CD4-positive, alpha-beta memory T cell (primary cell): ENCODE results near the gene ZSCAN22. TPM values are rescaled to one million over a fixed set of nuclear protein-coding genes. Genes with fewer than 3 reads are reported as not detected.

Experiments used
- CTCF ChIA-PET: fragments of 350-600 bp; sonication (Branson Sonifier 250); formaldehyde crosslinking; loops from one replicate; lab custom pipeline; 2021; ENCODE audit warnings: inconsistent platforms; ENCODE audit not compliant: partially characterized antibody; lab: Charles Lee
- POLR2A ChIA-PET: fragments of 350-600 bp; sonication (Branson Sonifier 250); formaldehyde crosslinking; loops from one replicate; lab custom pipeline; 2021; ENCODE audit not compliant: partially characterized antibody; lab: Charles Lee
- DNase-seq, 5 donors: peaks; one replicate each; pipeline versions ENCODE4 v3.0.0 to v3.0.0-alpha.2; 2020 to 2022; ENCODE audit warnings: mixed read lengths in 1 of 5
- H3K27ac ChIP-seq: one replicate; pipeline ENCODE4 v1.7.0; 2013; ENCODE audit warnings: low read depth, low read length
- H3K27me3 ChIP-seq: 2 replicates; pipeline ENCODE4 v1.7.0; 2013; ENCODE audit warnings: mild to moderate bottlenecking, low read length, moderate library complexity; ENCODE audit not compliant: insufficient read depth
- H3K36me3 ChIP-seq: 2 replicates; pipeline ENCODE4 v1.7.0; 2013; ENCODE audit warnings: mild to moderate bottlenecking, low read length, moderate library complexity; ENCODE audit not compliant: insufficient read depth
- H3K4me1 ChIP-seq: 2 replicates; pipeline ENCODE4 v1.7.0; 2013; ENCODE audit warnings: mild to moderate bottlenecking, low read length, moderate library complexity; ENCODE audit not compliant: insufficient read depth
- H3K4me3 ChIP-seq, 2 donors: one replicate each; pipeline ENCODE4 v1.7.0; 2013; ENCODE audit warnings: low read length in 2 of 2, mild to moderate bottlenecking in 1 of 2
- H3K9me3 ChIP-seq, 2 donors: one replicate each; pipeline ENCODE4 v1.7.0; 2013; ENCODE audit warnings: low read length in 2 of 2, control low read depth in 1 of 2; ENCODE audit not compliant: control insufficient read depth in 1 of 2
- H3K27ac Mint-ChIP-seq, 7 donors: one replicate each; pipeline ENCODE4 v1.8.0; 2020 to 2021; ENCODE audit warnings: mixed read lengths in 7 of 7, mild to moderate bottlenecking in 6 of 7, inconsistent platforms in 3 of 7, moderate library complexity in 3 of 7
- H3K27me3 Mint-ChIP-seq, 2 donors: one replicate each; pipeline ENCODE4 v1.8.0; 2020 to 2021; ENCODE audit warnings: mixed read lengths in 2 of 2
- H3K36me3 Mint-ChIP-seq, 2 donors: one replicate each; pipeline ENCODE4 v1.8.0; 2020 to 2021; ENCODE audit warnings: mixed read lengths in 2 of 2, inconsistent platforms in 1 of 2, mild to moderate bottlenecking in 1 of 2
- H3K4me1 Mint-ChIP-seq, 4 donors: one replicate each; pipeline ENCODE4 v1.8.0; 2020 to 2021; ENCODE audit warnings: mixed read lengths in 4 of 4, mild to moderate bottlenecking in 1 of 4
- H3K4me3 Mint-ChIP-seq, 8 donors: one replicate each; pipeline ENCODE4 v1.8.0; 2020 to 2021; ENCODE audit warnings: mixed read lengths in 8 of 8, mild to moderate bottlenecking in 7 of 8, moderate library complexity in 6 of 8, inconsistent platforms in 3 of 8
- H3K9me3 Mint-ChIP-seq, 8 donors: one replicate each; pipeline ENCODE4 v1.8.0; 2020 to 2021; ENCODE audit warnings: mixed read lengths in 8 of 8, mild to moderate bottlenecking in 5 of 8, inconsistent platforms in 3 of 8, moderate library complexity in 1 of 8
- intact Hi-C: fragments of 100-400 bp; cut with micrococcal nuclease; formaldehyde crosslinking; loops from one replicate; pipeline ENCODE4 v1.15.1; 2023
- polyA plus RNA-seq, 2 donors: library from polyadenylated mRNA; unstranded; fragments of 300-500 nt; fragmentation: Illumina TruSeq; gene quantifications; one replicate each; pipeline ENCODE4 v1.2.3, GENCODE V29; 2021
- total RNA-seq, 2 experiments: library from RNA; stranded (reverse); gene quantifications; one replicate each; pipeline ENCODE4 v1.2.3, GENCODE V29; 2021

ZSCAN22 gene
- total and polyA plus RNA-seq, 4 experiments from 2014 or later = 0.36 to 5.3 (median 4.2) TPM

- H3K27me3 Mint-ChIP-seq = no peaks in the 10 kb centered on the region
- Histone ChIP-seq H3K36me3 (peaks cover 4% of the 10 kb centered on the region), H3K27me3 (no peaks in the 10 kb centered on the region), H3K4me1 (peaks cover 36% of the 10 kb centered on the region), H3K27ac (no peak overlapping the region), H3K9me3 (peaks cover 0 to 5% of the 10 kb centered on the region in 2 donors), H3K4me3 (no peak overlapping the region)
- H3K9me3 Mint-ChIP-seq = peaks cover 0 to 8% (median 3%) of the 10 kb centered on the region in 8 donors
- ChIA-PET CTCF (interaction anchor here (1.0 kb wide), 1 partner anchor 29 kb away, joined by 3 read pairs; no protein-coding TSS in a partner anchor), POLR2A (interaction anchor here (0.9 to 2.5 kb wide), 6 partner anchors 18 to 891 kb away, joined by 3 to 28 read pairs (median 4); partner anchors contain the start of genes ERVK3-1, ZNF274, ZNF548 and ZSCAN22)
- H3K27ac Mint-ChIP-seq = peak overlapping the region; percentile 75 to 99 (median 96)
- DNase-seq = no peak
- H3K36me3 Mint-ChIP-seq = peaks cover 22 to 33% of the 10 kb centered on the region in 2 donors
- H3K4me1 Mint-ChIP-seq = peaks cover 26 to 53% (median 36%) of the 10 kb centered on the region in 4 donors
- H3K4me3 Mint-ChIP-seq = peak overlapping the region; percentile 93 to 100 (median 98)
- intact Hi-C loops = loop anchor here (2.0 kb wide), 2 partner anchors 101 to 129 kb away; partner anchors contain the start of genes ZNF584 and ZNF837
Observed at GRCh38 chr19:58279925-58280316, 46.9 kb upstream of the ZSCAN22 start.

- Mint-ChIP-seq H3K4me3 (no peak overlapping the region), H3K27ac (no peak overlapping the region), H3K9me3 (peaks cover 0 to 4% (median 0%) of the 10 kb centered on the region in 8 donors), H3K27me3 (no peaks in the 10 kb centered on the region), H3K4me1 (peaks cover 18 to 26% (median 23%) of the 10 kb centered on the region in 4 donors), H3K36me3 (peaks cover 42 to 44% of the 10 kb centered on the region in 2 donors)
- Histone ChIP-seq H3K27me3 (no peaks in the 10 kb centered on the region), H3K36me3 (peaks cover 36% of the 10 kb centered on the region), H3K4me3 (no peak overlapping the region), H3K9me3 (no peaks in the 10 kb centered on the region), H3K27ac (no peak overlapping the region), H3K4me1 (peaks cover 22% of the 10 kb centered on the region)
- intact Hi-C loops = no loop called here
- POLR2A ChIA-PET = no interaction called here
- DNase-seq = no peak
- CTCF ChIA-PET = no interaction called here
Observed at GRCh38 chr19:58284199-58284598, 42.6 kb upstream of the ZSCAN22 start.

GRCh38 chr19:58291943-58292342, 34.9 kb upstream of the ZSCAN22 start:
- H3K27ac ChIP-seq = no peak overlapping the region
- Mint-ChIP-seq H3K4me1 (peaks cover 0 to 5% (median 0%) of the 10 kb centered on the region in 4 donors), H3K9me3 (peaks cover 0 to 44% (median 18%) of the 10 kb centered on the region in 8 donors), H3K27ac (no peak overlapping the region), H3K27me3 (no peaks in the 10 kb centered on the region), H3K4me3 (no peak overlapping the region), H3K36me3 (peaks cover 68 to 77% of the 10 kb centered on the region in 2 donors)
- intact Hi-C loops = no loop called here
- no peak for DNase-seq
- H3K27me3 ChIP-seq = no peaks in the 10 kb centered on the region
- peaks cover 37% of the 10 kb centered on the region for H3K36me3 ChIP-seq
- peaks cover 0 to 17% of the 10 kb centered on the region in 2 donors for H3K9me3 ChIP-seq
- H3K4me3 ChIP-seq = no peak overlapping the region
- CTCF ChIA-PET = no interaction called here
- no peaks in the 10 kb centered on the region for H3K4me1 ChIP-seq
- POLR2A ChIA-PET = no interaction called here

GRCh38 chr19:58294743-58295374, 31.9 kb upstream of the ZSCAN22 start:
- Mint-ChIP-seq H3K4me3 (no peak overlapping the region), H3K27ac (peak overlapping the region in 1 of 7 donors; percentile 53), H3K27me3 (no peaks in the 10 kb centered on the region), H3K4me1 (peaks cover 0 to 5% (median under 1%) of the 10 kb centered on the region in 4 donors), H3K36me3 (peaks cover 55 to 63% of the 10 kb centered on the region in 2 donors), H3K9me3 (peaks cover 0 to 40% (median 20%) of the 10 kb centered on the region in 8 donors)
- POLR2A ChIA-PET = no interaction called here
- DNase-seq = no peak
- Histone ChIP-seq H3K9me3 (peaks cover 0 to 17% of the 10 kb centered on the region in 2 donors), H3K4me1 (no peaks in the 10 kb centered on the region), H3K4me3 (no peak overlapping the region), H3K36me3 (peaks cover 24% of the 10 kb centered on the region), H3K27me3 (no peaks in the 10 kb centered on the region), H3K27ac (no peak overlapping the region)
- CTCF ChIA-PET = no interaction called here
- intact Hi-C loops = no loop called here

- peaks cover 61 to 66% of the 10 kb centered on the region in 2 donors for H3K36me3 Mint-ChIP-seq
- peaks cover 0 to 40% (median 20%) of the 10 kb centered on the region in 8 donors for H3K9me3 Mint-ChIP-seq
- no peaks in the 10 kb centered on the region for H3K27me3 Mint-ChIP-seq
- no peak for DNase-seq
- H3K9me3 ChIP-seq = peaks cover 0 to 17% of the 10 kb centered on the region in 2 donors
- peaks cover 21% of the 10 kb centered on the region for H3K36me3 ChIP-seq
- H3K4me3 ChIP-seq = no peak overlapping the region
- ChIA-PET CTCF (no interaction called here), POLR2A (interaction anchor here (1.6 kb wide), 1 partner anchor 19 kb away, joined by 3 read pairs; no protein-coding TSS in a partner anchor)
- no peak overlapping the region for H3K27ac Mint-ChIP-seq
- no peak overlapping the region for H3K27ac ChIP-seq
- no peaks in the 10 kb centered on the region for H3K27me3 ChIP-seq
- H3K4me3 Mint-ChIP-seq = no peak overlapping the region
- H3K4me1 Mint-ChIP-seq = peaks cover 0 to 3% (median under 1%) of the 10 kb centered on the region in 4 donors
- intact Hi-C loops = no loop called here
- no peaks in the 10 kb centered on the region for H3K4me1 ChIP-seq
Observed at GRCh38 chr19:58296104-58296503, 30.7 kb upstream of the ZSCAN22 start.

- Histone ChIP-seq H3K27ac (no peak overlapping the region), H3K4me3 (no peak overlapping the region), H3K27me3 (no peaks in the 10 kb centered on the region), H3K4me1 (peaks cover 8% of the 10 kb centered on the region), H3K9me3 (peaks cover 0 to under 1% of the 10 kb centered on the region in 2 donors), H3K36me3 (no peaks in the 10 kb centered on the region)
- intact Hi-C loops = no loop called here
- peaks cover 35 to 36% of the 10 kb centered on the region in 2 donors for H3K36me3 Mint-ChIP-seq
- DNase-seq = no peak
- ChIA-PET CTCF (no interaction called here), POLR2A (no interaction called here)
- H3K27ac Mint-ChIP-seq = no peak overlapping the region
- H3K4me3 Mint-ChIP-seq = no peak overlapping the region
- peaks cover 10 to 15% (median 14%) of the 10 kb centered on the region in 4 donors for H3K4me1 Mint-ChIP-seq
- H3K9me3 Mint-ChIP-seq = peaks cover 0 to 7% (median 3%) of the 10 kb centered on the region in 8 donors
- H3K27me3 Mint-ChIP-seq = no peaks in the 10 kb centered on the region
Observed at GRCh38 chr19:58300620-58301019, 26.2 kb upstream of the ZSCAN22 start.

- H3K4me3 ChIP-seq = no peak overlapping the region
- CTCF ChIA-PET = interaction anchor here (1.3 kb wide), 1 partner anchor 216 kb away, joined by 3 read pairs; no protein-coding TSS in a partner anchor
- intact Hi-C loops = no loop called here
- H3K27ac Mint-ChIP-seq = peak overlapping the region; percentile 97 to 100 (median 99)
- POLR2A ChIA-PET = interaction anchor here (0.7 to 3.5 kb wide), 8 partner anchors 26 to 216 kb away, joined by 3 to 26 read pairs (median 6); partner anchors contain the start of genes ZBTB45, ZNF274, ZNF497 and ZNF544
- H3K27ac ChIP-seq = peak overlapping the region; percentile 95
- peaks cover 54 to 57% of the 10 kb centered on the region in 2 donors for H3K36me3 Mint-ChIP-seq
- peaks cover 32 to 50% (median 41%) of the 10 kb centered on the region in 4 donors for H3K4me1 Mint-ChIP-seq
- no peaks in the 10 kb centered on the region for H3K9me3 ChIP-seq
- peaks cover 0 to 3% (median 0%) of the 10 kb centered on the region in 8 donors for H3K9me3 Mint-ChIP-seq
- H3K4me3 Mint-ChIP-seq = peak overlapping the region in 6 of 8 donors; percentile 97 to 100 (median 100)
- DNase-seq = no peak
- no peaks in the 10 kb centered on the region for H3K27me3 Mint-ChIP-seq
- peaks cover 10% of the 10 kb centered on the region for H3K36me3 ChIP-seq
- H3K27me3 ChIP-seq = no peaks in the 10 kb centered on the region
- peaks cover 31% of the 10 kb centered on the region for H3K4me1 ChIP-seq
Observed at GRCh38 chr19:58304255-58304654, 22.5 kb upstream of the ZSCAN22 start.
